Right lobe of liver (tissue), 4 donors: ENCODE data around the gene ALDH3A2.

Experiments used
- CTCF ChIP-seq, 4 donors: fragments of 200-600 bp in 3 of 4; fragments of 450-650 bp in 1 of 4; IDR thresholded peaks; one replicate each; pipeline versions ENCODE4 v1.5.1 to v1.8.0; 2016 to 2022; ENCODE audit warnings: antibody characterized with exemption in 4 of 4, mild to moderate bottlenecking in 2 of 4
- POLR2A ChIP-seq: fragments of 450-650 bp; IDR thresholded peaks from one replicate; pipeline ENCODE4 v1.6.1; 2017; ENCODE audit warnings: antibody characterized with exemption, mild to moderate bottlenecking
- donor health status: DM: no; HTN: no; CAD: no.
- donor health status: DM: no; HTN: no; CAD: no.
- donor health status: DM: no; HTN: yes; CAD: no.

- TF ChIP-seq CTCF (IDR thresholded peaks at IDR 0.05) (no peak), POLR2A (no peak)
These were observed 28.3 kb downstream of the ALDH3A2 start for GRCh38 chr17:19676896-19677295.
